HG03064 (cell line): ENCODE measurements around the gene NAV2.

ENCODE experiments used
- ATAC-seq: cut with Tn5 transposase; IDR thresholded peaks from one replicate; pipeline ENCODE4 v1.9.1; 2021; ENCODE audit warnings: low read depth; ENCODE audit not compliant: unreplicated experiment

The NAV2 gene

DNA sequence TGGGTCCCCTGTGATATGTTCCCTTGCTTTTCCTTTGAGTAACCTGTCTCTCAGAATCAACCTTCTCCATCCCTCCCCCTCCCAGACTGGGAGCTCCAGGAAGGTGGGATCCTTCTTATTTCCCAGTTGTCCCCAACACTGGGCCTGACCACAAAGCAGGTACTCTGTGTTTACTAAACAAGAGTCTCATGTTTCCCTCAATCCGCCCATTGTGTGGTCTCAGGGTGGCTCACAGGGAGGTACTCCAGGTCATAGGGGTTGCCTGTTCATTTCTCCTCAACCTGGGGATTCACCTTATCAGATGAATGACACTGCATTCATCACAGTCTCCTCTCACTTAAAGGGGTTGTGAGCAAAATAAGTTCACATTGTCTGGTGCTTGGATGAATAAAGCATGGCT is 26.4 kb upstream of the NAV2 start:
- no peak for ATAC-seq

DNA sequence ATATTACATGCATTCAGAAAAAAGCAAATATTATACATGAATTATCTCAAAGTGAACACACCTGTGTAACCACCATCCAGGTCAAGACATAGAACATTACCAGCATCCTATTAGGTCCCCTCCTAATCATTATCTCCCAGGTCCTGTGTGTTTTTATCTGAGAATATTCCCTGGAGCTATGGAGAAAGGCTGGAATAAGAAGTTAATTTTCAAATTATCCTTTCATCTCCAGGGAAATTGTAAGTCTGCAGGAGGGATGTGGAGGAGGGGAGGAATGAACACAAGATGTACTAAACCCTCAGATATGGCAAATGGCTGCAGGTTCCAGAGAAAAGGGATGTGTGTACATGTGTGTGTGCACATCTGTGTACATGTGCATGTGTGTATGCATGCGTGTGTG is 25.2 kb upstream of the NAV2 start:
- no peak for ATAC-seq

DNA sequence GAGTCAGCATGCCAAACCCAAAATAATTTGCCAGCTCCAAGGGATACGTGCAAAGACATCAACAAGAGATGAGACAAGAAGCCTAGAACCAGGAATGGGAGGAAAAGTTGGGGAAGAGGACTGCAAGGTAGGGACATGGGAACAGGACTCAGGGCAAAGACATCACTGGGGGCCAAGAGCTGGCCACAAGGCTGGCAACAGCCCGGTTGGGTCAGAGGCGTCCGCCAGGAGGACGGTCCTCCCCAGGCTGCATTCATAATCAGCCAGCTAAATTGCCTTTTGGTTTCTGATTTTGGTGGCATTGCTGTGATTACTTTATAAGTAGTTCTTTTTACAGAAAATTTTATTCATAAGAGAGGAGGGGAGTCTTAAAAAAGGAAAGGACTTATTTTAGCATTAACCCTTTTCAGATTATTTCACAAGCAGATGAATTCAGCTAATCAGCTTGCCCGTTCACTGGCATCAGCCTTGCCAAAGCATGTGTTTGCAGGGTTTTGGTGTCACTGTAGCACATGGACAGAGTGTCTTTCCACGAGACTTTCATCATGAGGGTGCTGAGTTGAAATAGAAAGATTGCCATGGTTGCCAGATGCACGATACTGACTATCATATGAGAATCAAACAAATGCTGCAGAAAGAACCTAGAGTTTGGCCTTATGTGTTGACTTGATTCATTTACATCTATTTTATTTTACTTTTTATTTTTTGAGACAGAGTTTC is 23.2 kb upstream of the NAV2 start:
- no peak for ATAC-seq

DNA sequence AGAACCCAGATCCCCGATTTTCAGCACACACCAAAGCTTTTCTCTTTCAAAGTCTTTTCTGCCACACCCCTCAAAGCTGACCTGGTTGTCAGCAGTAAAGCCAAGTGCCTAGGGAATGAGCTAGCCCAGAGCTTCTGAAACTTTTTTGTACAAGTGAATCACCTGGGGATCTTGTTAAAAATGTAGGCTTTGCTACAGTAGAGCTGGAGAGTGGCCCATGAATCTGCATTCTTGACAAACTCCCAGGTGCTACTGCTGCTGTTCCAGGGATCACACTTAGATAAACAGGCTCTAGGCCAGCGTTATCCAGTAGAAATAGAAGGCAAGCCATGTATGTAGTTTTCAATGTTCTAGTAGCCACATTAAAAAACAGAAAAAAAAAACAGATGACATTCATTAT is 21.8 kb upstream of the NAV2 start:
- no peak for ATAC-seq

DNA sequence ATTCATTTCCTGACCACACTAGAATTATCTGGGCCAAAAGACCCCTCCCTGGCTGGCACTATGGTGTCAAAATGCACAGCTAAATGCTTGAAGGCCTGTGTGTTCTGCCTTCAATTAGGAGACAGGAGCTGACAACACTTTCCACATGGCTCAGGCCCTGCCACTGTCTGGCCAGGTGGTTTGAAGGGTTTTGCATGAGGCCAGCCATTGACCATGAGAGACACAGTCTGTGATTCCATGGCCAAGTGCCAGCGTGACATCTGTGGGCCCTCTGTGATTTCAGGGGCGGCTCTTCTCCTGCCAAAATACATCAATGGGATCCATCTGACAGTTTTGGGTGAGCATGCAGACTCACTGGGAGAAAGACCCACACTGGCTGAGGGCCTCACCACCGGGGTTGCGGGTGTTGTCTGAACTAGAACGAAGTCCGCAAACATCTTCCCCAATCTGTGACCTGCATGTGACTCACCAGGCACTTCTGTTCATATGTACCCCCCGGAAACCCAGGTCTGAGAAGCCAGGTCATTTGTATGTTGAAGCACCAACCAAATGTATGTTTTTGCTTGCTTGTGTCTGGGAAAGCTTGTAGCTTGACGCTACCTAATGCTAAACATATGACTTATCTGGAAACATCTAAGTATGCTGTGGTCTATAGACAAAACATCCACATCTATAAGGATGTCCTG is 20.7 kb upstream of the NAV2 start:
- no peak for ATAC-seq

DNA sequence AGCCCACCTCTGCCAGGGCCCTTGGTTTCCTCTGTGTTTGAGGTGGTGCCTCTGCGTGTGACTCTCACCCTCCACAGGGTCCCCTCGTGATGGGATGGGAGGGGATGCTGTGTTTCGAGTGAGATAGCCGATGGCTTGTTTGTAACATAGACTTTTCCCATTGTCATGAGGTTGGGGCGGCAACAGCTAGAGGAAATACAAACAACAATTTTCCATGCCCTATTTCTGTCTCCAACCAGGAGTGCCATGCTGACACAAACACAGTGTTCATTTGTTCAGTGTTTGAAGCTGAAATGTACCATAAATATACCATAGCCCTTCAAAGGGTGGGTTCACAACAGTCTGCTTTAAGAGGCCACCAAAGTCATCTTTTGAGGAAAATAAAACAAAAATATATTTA is 19.5 kb upstream of the NAV2 start:
- ATAC-seq, result no peak

DNA sequence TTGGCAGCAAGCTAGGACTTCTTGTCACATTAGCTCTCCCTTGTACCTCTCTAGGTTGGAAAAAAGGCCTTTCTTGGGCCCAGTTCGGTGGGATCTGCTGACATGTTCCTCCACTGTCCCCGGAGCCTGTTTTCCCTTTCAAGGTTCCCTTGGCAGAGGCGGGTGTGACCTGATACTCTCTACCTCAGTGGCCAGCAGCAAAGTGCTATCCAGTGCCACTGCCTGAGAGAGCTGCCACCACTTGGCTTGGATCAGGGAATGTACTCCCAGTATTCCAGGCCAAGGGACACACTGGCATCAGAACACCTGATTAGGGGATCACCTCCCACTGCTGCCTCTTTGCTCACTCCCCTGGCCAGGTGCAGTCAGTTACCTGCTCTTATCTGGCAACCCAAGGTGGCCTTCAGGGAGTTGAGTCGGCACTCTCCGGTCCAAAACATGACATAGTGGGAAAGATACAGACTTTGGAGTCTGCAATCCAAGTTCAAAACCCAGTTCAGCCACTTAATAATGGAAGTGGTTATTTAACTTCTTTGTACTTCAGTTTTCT is 17.8 kb upstream of the NAV2 start:
- ATAC-seq, result no peak

DNA sequence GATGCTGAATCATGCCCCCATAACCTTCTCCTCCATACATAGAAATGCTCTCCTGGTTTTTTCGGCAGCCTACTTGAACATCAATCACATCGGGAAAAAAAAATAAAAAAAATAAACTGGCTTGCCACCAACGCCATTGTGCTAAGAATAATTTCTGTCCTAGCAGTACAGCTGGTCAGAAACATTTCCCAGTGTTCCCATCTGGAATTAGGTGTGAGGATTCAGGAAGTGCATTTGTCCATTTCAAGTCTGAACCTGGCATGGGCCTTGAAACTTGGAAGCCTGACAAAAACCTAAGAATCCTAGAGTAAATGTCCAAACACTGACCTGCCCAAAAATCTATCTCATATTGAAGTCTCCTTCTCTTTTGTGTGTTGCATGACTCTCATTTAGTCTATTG is 16.6 kb upstream of the NAV2 start:
- no peak for ATAC-seq

DNA sequence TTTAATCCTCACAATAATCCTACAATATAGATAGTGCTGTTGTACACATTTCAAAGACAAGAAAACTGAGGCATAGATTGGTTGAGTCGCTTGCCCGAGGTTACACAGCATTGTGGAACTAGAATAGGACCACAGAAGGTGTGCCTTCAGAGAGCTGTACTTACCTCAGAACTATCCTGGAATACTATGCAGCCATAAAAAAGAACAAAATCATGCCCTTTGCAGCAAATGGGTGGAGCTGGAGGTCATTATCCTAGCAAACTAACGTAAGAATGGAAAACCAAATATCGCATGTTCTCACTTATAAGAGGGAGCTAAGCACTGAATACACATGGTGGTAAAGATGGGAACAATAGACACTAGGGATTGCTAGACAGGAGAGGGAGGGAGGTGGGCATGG is 15.7 kb upstream of the NAV2 start:
- ATAC-seq, result no peak

DNA sequence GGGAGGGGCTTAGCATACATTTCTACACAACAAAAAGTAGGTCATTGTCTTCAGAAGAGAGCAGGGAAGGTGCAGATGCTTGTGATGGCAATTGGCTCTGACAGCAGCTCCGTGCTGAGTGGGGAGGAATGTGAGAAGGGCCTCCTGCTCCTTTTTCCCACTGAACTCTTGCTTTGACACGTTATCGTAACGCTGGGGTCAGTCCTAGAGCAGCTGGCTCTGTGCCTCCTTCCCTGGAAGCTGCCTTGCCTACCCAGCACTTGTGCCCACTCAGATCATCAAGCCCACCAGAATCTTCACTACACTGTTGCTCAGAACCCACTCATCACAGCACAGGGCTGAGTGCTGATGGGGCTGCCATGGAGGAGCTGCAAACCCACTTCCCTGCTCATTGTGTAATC is 14.9 kb upstream of the NAV2 start:
- no peak for ATAC-seq

DNA sequence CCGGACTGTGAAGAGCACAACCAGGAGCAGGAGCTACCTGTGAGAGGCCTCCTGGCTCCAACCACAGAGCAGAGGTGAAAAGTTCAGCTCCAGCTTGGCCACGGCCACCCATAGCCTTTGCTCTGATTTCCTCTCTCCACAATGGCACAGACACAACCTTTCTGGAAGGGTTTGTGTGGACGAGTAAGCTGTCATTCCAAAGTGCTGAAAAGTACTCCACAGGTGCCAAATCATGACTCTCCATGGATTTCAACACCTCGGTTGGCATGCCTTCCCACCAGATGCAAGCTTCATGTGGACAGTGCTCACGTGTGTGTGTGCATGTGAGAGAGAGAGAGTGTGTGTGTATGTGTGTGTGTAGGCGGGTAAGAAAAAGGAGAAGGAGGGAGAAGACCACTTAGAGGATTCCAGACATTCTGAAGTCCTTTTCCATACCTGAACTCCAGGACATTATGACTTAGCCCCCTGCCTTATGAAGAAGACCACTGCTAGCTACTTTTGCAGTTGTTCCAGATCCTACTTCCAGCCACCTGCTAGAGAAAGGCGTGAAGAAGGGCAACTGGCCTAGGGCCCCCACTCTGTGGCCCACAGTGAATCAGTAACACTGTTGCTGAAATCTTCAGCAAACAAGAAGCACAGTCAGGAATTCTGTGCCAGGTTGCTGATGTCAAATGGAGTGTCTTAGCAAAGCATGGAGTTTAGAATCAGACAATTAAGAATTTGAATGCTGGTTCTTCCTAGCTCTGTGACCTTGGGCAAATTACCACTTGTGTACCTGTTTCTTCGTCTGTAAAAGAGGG is 13.9 kb upstream of the NAV2 start:
- no peak for ATAC-seq

DNA sequence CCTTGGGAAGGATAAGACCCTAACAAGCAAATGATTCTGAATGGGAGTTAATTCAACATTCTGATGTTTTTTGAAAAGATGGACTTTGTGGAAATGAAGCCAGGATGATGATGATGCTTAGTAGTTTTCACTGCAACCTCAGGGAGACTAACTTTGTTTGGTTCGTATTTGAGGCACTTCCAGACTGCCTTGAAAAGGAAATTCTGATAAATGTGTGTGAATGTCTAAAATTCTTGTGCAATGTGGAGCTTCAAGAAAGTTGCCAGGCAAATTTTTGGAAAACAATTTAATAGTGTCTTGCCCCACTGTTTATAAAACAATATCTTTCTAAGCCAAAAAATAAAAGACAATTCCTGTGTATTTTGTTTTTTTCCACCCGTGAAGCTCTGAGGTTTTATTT is 11.2 kb upstream of the NAV2 start:
- no peak for ATAC-seq

DNA sequence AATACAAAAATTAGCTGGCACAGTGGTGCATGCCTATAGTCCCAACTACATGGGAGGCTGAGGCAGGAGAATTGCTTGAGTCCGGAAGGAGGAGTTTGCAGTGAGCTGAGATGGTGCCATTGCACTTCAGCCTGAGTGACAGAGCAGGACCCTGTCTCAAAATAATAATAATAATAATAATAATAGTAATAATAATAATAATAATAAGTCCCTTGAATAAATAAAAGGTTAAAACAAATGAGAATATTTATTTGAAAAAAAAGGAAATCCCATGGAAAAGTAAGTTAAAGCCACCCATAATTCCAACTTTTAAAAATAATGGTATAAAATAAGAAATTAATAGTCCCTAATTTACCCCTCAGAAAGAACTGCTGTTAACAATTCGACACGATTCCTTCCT is 10.0 kb upstream of the NAV2 start:
- ATAC-seq, result no peak

DNA sequence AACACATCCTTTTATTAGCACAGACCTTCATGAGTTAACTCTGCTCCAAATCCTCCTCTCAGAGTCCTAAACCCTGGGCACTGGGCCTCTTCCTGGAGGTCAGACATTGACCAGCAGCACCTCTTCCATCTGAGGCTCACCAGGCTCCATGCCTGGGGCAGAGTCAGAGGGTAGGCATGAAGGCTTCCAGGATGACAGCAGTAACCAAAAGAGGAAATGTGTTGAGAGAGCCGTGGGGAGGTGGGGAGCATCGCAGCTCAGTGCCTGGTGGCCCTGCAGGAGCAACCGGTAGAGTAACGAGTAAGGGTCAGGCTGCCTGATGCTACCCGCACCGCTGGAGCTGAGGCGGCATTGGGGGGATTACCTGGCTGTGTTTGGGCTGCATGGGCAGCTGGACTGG is 9.4 kb upstream of the NAV2 start:
- no peak for ATAC-seq

DNA sequence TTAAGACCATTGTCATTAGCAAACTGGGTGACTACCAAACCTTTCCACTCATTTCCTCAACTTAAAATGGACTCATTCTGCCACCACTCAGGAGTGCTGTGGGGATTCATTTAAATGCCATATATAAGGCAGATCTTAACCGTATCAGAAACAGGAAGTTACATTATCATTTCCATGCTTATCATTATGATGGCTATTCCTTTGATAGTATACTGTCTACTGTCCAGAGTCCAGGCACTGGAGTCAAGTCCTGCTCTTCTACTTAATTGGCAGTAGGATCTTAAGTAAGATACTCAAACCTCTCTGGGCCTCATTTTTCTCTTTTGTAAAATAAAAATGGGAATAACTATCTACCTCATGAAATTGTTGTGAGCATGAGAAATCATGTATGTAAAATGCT is 8.4 kb upstream of the NAV2 start:
- ATAC-seq, result no peak

DNA sequence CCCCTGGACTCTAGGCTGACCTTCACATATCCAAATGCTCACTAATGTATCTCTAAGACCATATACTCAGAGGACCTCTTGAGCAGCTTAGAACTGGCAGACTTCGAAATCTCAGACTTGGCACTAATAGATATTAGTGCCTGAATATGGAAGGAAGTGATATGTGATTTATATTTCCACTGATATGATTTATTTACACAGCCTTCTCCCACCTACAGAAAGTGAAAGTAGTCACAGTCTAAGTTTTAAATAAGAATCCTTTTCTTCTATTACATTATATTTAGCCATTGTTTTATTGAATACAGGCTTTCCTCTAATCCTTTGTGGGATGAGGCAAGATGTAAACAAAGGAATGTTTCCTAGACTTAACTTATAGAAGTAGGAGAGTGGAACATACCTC is 6.7 kb upstream of the NAV2 start:
- no peak for ATAC-seq

DNA sequence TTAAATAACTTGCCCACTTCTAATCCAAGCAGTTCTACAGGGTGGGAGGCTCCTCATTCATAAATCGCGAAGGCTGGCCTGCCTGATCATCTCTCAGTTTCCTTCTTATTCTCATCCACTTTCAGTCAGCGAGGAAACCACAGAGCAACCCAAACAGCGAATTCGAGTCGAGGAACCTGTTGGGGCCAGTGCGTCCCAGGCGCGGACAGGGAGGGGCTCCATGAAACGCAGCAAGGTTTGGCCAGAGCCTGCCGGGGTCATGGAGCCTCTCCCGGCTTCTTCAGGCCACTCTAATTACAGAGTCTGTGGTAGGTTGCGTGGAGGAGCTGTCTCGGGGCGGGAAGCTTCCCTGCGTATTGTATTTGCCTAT is 741 bp upstream of the NAV2 start:
- no peak for ATAC-seq

DNA sequence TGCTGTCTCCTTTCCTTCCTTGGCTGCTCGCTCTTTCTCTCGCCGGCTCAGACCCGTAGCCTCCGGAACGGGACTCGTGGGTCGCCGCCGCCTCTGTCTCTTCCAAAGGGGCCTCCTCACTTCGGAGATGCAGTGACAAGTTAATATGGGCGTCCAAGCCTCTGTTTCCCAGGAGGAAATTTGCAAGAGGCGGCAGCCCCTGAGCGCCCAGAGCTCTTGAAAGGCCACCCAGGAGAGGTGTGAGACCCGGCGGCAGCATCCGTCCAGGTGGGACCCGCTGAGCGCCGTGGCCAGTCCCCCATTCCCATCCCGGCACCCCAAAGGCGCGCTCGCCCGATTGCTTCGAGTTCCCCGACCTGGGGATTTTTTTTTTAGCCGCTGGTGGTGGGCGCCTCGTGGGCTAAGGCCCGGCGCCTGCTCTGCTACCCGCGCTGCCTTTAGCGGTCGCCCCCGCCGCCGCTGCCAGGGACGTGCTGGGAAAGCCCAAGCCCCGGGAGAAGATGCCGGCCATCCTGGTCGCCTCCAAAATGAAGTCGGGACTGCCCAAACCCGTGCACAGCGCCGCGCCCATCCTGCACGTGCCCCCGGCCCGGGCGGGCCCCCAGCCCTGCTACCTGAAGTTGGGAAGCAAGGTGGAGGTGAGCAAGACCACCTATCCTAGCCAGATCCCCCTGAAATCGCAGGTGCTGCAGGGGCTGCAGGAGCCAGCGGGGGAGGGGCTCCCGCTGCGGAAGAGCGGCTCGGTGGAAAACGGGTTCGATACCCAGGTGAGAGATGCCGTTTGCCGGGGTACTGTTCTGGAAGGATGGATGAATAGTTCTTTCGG is 772 bp downstream of the NAV2 start:
- ATAC-seq, result peak; percentile 27

DNA sequence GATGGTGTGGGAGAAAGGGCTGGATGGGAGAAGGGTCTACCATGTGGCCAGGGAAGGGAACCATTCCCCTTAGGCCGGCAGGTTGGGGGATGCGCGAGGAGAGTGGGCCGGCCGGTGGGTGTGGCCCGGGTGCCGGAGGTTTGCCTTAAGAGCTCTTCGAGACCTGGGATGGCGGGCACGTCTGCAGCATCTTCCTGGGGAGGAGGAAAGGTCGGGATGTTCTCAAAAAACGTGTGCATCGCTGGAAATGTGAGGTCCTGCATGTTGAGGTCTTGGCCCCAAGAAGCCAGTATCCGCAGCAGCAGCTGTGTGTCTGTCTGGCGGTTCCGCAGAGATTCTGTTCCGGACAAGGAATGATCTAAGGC is 1.4 kb downstream of the NAV2 start:
- no peak for ATAC-seq

DNA sequence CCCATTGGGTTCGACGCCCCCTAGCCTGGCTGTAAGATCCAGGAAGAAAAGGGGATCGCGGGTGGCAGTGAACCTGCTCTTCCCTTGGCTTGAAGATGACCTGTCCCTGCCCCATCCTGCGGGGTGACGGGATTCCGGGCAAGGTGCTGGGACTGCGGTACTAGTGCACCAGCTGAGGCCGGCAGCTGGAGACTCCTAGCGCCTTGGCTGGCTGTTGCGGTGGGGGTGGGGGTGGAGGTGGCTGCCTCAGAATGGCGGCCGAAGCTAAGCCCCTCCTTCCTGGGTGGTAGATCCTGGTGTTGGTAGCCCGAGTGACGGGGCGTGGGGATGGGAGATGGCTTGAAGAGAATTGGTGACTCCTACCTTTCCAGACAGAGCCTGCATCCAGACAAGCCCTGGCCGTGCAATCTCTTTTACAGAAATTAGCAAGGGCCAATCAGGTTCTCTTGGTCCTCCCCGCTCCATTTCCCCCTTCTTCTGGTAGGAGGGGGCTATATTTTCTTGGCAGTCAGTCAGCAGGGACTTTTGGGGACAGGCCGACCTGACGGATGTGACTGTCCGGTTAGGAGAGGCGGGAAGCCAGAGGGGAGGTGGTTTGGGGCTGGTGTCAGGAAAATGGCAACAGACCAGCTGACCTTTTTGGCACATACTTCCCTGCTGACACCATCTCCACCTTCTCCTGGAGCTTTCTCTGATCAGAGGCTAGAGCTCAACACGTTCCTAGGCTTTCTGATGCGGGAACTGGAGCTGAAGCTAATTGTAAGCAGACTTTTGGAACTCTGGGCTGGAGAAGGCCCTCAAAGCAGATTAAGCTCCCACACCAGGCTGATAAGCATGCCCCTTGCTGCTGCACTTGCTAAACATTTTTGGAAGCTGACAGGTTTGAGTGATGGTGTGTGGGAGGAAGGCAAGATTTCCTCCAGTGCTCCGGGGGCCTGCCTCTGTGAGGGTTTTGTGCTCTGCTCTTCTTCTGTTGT is 2.0 kb downstream of the NAV2 start:
- ATAC-seq, result no peak
